IPS-20b (cell line): ENCODE data around the gene NOXA1.

Experiments used
- H3K27ac ChIP-seq: one replicate; pipeline ENCODE4 v1.5.1; 2013; ENCODE audit warnings: low read length
- H3K27me3 ChIP-seq: 2 replicates; pipeline ENCODE4 v1.6.1; 2013; ENCODE audit warnings: mild to moderate bottlenecking, low read length, inconsistent platforms; ENCODE audit not compliant: insufficient read depth
- H3K36me3 ChIP-seq: 2 replicates; pipeline ENCODE4 v1.6.1; 2013; ENCODE audit warnings: low read depth, mild to moderate bottlenecking, inconsistent platforms, low read length, moderate library complexity; ENCODE audit not compliant: insufficient read depth
- H3K4me1 ChIP-seq: 2 replicates; pipeline ENCODE4 v1.6.1; 2013; ENCODE audit warnings: mild to moderate bottlenecking, control low read depth, inconsistent platforms, low read length, moderate library complexity; ENCODE audit not compliant: insufficient read depth
- H3K4me3 ChIP-seq: 2 replicates; pipeline ENCODE4 v1.5.1; 2013; ENCODE audit warnings: mild to moderate bottlenecking, low read length, inconsistent platforms
- H3K9ac ChIP-seq: 2 replicates; pipeline ENCODE4 v1.6.1; 2013; ENCODE audit warnings: low read depth, mild to moderate bottlenecking, inconsistent platforms, low read length, moderate library complexity
- H3K9me3 ChIP-seq: 2 replicates; pipeline ENCODE4 v1.6.1; 2013; ENCODE audit warnings: mild to moderate bottlenecking, low read depth, low read length, inconsistent platforms; ENCODE audit not compliant: insufficient read depth

Gene NOXA1

DNA sequence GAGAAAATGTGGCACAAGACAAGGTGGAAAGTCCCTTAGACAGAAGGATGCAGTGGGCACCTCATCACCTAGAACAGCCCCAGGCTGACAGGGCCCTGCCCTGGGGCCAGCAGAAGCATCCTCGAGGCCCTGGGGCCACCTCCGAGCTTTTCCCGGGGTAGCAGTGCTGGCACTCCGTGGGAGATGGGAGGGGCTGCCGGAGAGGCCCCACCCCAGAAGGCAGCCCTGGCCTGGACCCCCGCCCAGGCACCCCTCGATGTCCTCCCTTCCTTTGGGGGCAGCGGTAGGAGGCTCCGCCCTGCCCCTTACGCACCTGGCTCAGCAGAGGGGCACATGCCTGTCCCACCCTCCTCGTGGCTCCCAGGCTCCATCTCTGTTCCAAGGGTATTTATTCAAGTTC is 53.7 kb downstream of the NOXA1 start:
- Histone ChIP-seq H3K9ac (no peak overlapping the region), H3K36me3 (no peaks in the 10 kb centered on the region), H3K27ac (no peak overlapping the region), H3K4me1 (no peaks in the 10 kb centered on the region), H3K9me3 (peaks cover 8% of the 10 kb centered on the region), H3K4me3 (no peak overlapping the region), H3K27me3 (no peaks in the 10 kb centered on the region)

DNA sequence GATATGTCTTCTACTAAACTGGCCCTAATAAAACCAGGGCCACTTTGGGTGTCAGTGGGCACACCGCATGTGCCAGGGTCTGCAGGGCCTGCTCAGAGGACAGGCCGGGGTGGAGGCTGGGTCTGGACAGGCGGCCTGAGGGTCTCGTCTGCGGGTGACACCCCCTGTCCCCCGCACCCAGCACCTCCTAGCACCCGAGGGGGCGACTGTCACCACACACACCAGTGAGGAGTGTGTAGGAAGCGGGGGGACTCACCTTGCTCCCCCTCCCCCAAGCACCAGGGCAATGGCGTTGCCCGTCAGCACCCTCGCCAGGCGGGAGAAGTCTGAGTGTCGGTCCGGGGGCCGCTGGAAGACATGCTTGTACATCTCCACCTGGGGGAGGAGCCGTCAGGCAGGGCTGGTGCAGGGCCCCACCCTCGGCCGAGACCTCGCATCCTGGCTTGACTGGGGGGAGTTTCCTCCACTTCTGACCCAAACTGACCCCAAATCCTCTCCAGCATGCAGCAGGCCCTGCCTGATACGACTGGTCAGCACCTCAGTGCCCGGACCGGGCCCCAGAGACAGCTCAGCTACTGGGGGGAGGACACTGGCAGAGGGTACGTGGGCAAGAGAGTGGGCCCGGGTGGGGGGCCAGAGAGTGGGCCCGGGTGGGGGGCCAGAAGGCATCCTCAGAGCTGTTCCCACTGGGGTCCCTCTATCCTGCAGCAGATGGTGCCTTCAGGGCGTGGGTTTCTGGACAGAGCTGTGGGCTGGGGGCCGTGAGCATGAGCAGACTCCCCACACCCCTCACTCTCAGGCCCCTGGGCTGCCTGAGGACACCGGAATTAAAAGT is 54.8 kb downstream of the NOXA1 start:
- Histone ChIP-seq H3K9me3 (peaks cover 8% of the 10 kb centered on the region), H3K27me3 (no peaks in the 10 kb centered on the region), H3K36me3 (no peaks in the 10 kb centered on the region), H3K4me1 (no peaks in the 10 kb centered on the region), H3K4me3 (no peak overlapping the region), H3K9ac (no peak overlapping the region), H3K27ac (no peak overlapping the region)

DNA sequence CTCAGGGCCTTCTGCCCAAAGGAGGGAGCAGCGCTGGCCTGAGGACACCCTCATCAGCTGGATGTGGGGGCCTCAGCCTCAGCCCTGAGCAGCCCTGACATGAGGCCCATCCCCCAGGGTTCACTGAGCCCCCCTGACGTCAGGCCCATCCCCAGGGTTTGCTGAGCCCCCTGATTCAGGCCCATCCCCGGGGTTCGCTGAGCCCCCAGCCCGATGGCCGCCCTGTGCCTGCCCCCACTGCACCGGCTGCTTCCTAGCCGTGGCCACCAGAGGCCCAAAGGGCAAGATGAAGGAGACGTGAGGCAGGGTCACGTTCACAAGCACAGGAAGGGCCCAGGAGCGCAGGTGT is 55.4 kb downstream of the NOXA1 start:
- H3K4me1 ChIP-seq: no peaks in the 10 kb centered on the region
- H3K27ac ChIP-seq: no peak overlapping the region
- no peak overlapping the region for H3K4me3 ChIP-seq
- H3K9ac ChIP-seq: no peak overlapping the region
- no peaks in the 10 kb centered on the region for H3K36me3 ChIP-seq
- peaks cover 8% of the 10 kb centered on the region for H3K9me3 ChIP-seq
- H3K27me3 ChIP-seq: no peaks in the 10 kb centered on the region

DNA sequence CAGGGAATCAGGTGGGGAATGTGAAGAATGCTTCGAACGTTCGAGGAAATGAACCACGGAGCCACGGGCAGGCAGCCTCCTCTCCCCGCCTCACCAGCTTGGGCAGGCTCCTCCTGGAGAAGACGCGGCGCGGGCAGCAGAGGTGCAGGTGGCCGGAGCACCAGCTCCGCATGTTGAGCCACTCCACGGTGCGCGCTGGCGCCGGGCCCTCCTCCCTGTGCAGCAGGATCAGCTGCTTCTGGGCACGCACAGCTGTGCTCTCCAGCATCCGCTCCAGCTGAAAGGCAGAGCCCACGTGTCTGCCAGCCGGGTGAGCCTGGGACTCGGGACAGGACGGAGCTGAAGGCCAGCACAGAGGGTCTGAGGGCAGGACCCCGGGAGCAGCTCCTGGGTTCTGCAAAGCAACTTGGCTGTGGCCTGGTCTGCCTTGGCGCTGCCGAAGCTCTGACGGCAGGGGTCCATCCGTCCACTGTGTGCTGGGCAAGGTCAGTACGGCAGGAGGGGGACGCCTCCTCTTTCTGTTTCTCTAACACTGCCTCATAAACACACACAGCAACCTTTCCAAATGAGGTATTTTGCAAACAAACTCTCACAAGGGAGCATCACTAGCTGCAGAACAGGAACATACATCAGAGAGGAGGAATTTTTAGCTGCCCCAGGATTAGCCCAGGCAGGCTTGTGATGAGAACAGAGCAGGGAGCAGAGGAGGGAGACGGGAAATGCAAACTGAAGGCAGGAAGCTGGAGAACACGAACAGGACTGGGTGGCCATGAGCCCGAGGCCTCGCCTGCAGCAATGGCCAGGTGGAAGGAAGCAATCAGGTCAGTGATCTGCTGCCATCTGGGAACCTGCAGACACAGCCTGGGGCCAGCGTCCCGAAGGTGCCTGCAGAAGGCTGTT is 56.0 kb downstream of the NOXA1 start:
- H3K4me3 ChIP-seq: no peak overlapping the region
- H3K4me1 ChIP-seq: no peaks in the 10 kb centered on the region

DNA sequence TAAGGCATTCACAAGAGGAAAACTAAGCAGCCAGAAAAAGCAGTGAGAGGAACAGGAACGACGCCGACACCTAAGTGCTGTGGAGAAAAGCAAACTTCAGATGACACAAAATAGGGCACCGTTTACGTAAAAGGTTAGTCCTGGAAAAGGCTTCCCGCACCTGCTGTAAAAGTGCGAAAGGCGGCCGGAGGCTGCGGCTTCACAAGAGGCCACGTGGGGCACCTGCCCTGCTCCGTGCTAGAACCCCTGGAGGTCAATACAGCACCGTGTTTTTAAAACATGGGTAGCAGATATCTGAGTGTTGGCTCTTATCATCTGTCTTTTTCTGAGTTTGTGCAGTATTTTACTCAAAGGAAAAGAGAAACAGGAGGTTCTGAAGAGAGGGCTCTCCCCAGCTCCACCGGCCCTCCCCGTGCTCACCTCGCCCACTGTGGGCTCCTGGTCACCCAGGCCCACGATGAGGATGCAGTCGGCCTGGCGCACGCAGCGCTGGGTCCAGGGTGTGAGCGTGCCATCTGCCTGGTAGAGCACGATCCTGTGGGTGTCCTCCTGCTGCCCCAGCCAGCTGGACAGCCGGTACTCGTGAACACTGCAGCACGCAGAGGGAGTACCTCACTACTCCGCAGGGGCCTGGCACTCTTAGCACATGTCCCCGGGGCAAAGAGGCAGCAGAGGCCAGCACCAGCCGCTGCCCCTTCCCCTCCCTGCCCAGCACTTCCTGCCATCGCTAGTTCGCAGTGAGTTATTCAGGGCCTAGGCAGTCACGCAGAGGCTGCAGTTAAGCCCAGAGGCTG is 56.9 kb downstream of the NOXA1 start:
- Histone ChIP-seq H3K9me3 (peaks cover 8% of the 10 kb centered on the region), H3K4me3 (no peak overlapping the region), H3K4me1 (no peaks in the 10 kb centered on the region), H3K27me3 (no peaks in the 10 kb centered on the region), H3K27ac (no peak overlapping the region), H3K9ac (no peak overlapping the region), H3K36me3 (no peaks in the 10 kb centered on the region)

More for the DNA sequence above, 56.0 kb downstream of the NOXA1 start:
- Histone ChIP-seq H3K27ac (no peak overlapping the region), H3K36me3 (no peaks in the 10 kb centered on the region), H3K27me3 (no peaks in the 10 kb centered on the region), H3K9me3 (peaks cover 8% of the 10 kb centered on the region), H3K9ac (no peak overlapping the region)

DNA sequence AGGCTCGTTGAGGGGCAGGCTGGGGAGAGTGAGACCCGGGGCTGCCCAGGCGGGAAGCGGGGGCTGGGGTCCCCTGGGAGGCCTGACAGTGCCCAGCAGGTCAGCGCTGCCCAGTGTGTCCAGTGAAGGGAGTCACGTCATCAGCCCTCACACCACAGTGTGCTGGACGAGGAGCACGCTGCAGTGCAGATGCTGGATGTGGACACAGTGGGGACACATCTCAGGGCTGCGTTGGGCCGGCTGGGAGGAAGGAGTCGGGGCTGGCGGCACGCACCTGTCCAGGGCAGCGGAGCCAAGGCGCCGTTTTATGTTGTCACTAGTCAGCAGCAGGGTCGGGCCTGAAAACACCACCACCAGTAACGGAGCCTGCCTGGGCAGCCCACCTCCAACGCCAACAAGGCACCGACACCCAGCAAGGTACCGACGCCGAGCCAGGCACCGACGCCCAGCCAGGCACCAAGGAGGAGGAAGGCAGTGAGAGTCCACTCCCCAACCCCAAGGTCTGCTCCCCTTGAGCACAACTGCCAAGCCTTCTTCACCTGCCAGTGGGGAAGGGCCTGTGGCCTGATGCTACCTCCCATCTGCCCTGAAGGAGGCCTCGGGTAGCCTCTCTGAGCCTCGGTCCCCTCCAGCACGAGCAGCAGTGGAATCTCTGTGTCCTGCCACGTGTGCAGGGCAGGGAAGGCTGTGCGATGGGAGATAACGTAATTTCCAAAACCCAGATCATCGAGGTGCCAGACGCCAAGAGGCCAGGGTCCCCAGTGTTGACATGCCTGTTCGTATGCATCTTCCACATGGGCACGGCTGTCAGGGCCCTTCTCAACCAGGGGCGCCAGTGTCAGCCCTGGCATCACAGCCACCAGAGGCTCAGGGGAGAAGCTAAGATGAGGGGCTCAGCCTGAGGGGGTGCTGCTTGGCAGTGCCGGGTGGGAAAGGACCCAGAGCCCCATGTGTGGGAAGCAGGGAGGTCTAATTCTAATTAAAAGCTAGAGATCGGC is 57.8 kb downstream of the NOXA1 start:
- peaks cover 4% of the 10 kb centered on the region for H3K9me3 ChIP-seq
- H3K36me3 ChIP-seq: no peaks in the 10 kb centered on the region
- no peaks in the 10 kb centered on the region for H3K4me1 ChIP-seq
- H3K4me3 ChIP-seq: no peak overlapping the region
- H3K27ac ChIP-seq: no peak overlapping the region
- no peaks in the 10 kb centered on the region for H3K27me3 ChIP-seq
- no peak overlapping the region for H3K9ac ChIP-seq

DNA sequence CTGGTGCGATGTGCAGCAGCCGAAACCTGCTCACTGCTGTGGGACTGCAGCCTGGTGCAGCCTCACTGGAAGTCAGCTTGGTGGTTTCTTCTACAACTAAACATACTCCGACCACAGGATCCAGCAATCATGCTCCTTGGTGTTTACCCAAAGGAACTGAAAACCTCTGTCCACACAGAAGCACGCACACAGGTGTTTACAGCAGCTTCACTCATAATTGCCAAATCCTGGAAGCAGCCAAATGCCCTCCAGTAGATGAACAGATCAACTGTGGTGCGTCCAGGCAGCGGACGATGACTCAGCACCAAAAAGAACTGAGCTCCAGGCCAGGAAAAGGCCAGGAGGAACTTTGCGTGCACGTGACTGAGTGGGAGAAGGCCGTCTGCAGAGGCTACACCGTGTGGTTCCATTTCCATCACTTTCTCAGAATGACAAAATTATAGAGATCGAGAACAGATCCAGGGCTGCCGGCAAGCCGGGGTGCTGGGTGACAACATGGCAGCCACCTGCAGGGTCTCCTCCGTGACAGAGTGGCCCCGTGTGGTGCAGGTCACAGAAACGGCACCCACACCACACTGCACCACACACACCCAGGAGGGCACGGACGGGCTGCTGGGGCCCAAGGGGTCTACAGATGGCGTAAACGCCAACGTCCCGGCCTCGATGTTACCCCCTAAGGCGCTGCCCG is 59.0 kb downstream of the NOXA1 start:
- no peaks in the 10 kb centered on the region for H3K9me3 ChIP-seq
- no peak overlapping the region for H3K27ac ChIP-seq
- no peak overlapping the region for H3K4me3 ChIP-seq
- no peak overlapping the region for H3K9ac ChIP-seq
- H3K36me3 ChIP-seq: no peaks in the 10 kb centered on the region
- H3K4me1 ChIP-seq: no peaks in the 10 kb centered on the region
- H3K27me3 ChIP-seq: no peaks in the 10 kb centered on the region
